ENCODE data around the gene PSPN.

- TF ChIP-seq, protein P1, sequence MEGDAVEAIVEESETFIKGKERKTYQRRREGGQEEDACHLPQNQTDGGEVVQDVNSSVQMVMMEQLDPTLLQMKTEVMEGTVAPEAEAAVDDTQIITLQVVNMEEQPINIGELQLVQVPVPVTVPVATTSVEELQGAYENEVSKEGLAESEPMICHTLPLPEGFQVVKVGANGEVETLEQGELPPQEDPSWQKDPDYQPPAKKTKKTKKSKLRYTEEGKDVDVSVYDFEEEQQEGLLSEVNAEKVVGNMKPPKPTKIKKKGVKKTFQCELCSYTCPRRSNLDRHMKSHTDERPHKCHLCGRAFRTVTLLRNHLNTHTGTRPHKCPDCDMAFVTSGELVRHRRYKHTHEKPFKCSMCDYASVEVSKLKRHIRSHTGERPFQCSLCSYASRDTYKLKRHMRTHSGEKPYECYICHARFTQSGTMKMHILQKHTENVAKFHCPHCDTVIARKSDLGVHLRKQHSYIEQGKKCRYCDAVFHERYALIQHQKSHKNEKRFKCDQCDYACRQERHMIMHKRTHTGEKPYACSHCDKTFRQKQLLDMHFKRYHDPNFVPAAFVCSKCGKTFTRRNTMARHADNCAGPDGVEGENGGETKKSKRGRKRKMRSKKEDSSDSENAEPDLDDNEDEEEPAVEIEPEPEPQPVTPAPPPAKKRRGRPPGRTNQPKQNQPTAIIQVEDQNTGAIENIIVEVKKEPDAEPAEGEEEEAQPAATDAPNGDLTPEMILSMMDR (IDR thresholded peaks at IDR 0.05 in 2 of 3, conservative IDR thresholded peaks at IDR 0.05 in 1 of 3; ENCODE audit: borderline replicate concordance in 1 of 3, insufficient read depth in 1 of 3, low read depth in 2 of 3, low read length in 2 of 3), result no peak
- no peak for TF ChIP-seq ZBTB33 (IDR thresholded peaks at IDR 0.05; ENCODE audit: extremely low read depth, insufficient replicate concordance, low read length)
- TF ChIP-seq JUND (IDR thresholded peaks at IDR 0.05), result no peak
These were observed 37.6 kb upstream of the PSPN start for GRCh38 chr19:6413291-6413690.
